GM19351 (cell line): Measurements from ENCODE around the gene FUBP3.

Experiments
- ATAC-seq: cut with Tn5 transposase; IDR thresholded peaks from one replicate; pipeline ENCODE4 v1.9.1; 2021; ENCODE audit warnings: mild to moderate bottlenecking, moderate library complexity; ENCODE audit not compliant: unreplicated experiment

Gene FUBP3

DNA sequence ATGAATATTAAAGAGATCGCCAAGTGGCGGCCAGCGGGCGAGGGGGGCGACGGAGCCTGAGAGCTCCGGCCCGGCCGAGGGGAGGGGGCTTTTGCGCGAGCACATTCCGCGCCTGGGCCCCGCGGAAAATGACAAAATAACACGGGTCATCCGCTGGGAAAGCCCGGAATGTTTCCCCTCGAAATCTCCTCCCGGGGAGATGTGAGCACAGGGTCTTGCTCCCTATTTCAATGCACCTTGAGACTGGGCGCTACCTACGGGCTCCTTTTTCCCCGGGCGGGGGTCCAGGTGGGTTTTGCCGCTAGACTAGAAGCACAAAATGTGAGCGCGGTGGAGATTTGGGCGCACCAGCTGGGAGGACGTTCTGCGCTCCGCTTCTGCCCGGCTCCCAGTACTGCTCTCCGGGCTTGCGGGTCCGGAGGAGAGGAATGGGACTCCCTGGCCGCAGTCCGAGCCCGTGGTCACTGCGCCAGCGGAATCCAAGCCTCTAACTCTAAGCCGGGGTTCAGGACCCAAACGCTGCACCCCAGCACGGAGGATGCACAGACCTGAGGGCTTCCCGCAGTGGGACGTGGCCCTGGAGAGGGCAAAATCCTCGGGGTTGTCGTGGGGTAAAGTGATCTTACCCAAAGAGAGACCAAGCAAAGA, 82.2 kb downstream of the FUBP3 start:
- no peak for ATAC-seq

DNA sequence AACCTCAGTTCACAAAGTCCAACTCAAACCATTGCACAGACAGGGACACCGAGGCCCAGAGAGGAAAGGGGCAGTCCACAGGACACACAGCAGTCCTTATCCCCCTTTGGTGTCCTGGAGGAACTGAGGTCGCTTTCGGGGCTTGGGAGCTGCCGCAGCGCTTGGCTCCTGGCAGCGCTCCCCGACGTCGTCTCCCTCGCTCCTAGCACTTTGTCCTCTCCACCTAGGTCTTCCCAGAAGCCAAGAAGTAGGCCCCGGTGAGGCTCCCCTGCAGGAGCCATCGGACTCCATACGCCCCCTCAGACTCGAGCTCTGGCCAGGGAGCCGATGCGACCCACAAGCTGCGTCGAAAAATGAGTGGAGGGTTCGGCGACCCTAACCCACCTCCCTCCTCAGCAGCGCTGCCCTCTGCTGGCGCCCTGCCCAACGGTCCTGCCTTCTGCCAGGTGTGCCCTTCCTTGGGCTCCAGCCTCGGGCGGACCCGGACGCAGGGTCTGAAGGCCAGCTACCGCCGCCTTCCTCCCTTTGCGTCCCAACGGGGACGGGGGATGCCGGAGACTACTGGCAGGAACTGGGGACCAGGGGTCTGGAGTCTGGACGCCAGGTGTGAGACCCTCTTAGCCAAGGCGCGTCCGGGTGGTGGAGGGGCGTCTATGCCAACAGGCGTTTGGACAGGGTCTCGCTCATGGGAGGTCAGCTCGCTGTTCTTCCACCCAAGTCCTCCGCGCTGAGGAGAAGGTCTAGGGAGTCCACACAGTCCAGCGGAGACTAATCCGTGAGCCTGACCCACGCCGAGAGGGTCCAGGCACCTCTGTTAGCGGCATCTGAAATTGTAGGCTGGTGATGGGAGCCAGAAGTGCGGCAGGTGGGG, 83.0 kb downstream of the FUBP3 start:
- ATAC-seq = no peak

DNA sequence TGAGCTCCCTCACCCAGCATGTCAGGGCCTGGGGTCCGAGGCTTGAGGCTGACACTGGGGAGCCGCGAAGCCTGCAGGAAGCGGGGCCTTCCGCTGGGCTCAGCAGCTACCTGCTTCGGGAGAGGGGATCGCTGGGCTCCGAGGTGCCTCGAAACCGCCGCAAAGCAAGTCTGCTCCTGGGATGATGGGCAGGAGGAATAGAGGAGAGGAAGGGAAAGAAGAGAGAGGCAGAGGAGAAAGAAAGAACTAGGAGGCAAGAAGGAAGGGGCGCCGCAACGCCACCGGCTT, 83.5 kb downstream of the FUBP3 start:
- no peak for ATAC-seq

DNA sequence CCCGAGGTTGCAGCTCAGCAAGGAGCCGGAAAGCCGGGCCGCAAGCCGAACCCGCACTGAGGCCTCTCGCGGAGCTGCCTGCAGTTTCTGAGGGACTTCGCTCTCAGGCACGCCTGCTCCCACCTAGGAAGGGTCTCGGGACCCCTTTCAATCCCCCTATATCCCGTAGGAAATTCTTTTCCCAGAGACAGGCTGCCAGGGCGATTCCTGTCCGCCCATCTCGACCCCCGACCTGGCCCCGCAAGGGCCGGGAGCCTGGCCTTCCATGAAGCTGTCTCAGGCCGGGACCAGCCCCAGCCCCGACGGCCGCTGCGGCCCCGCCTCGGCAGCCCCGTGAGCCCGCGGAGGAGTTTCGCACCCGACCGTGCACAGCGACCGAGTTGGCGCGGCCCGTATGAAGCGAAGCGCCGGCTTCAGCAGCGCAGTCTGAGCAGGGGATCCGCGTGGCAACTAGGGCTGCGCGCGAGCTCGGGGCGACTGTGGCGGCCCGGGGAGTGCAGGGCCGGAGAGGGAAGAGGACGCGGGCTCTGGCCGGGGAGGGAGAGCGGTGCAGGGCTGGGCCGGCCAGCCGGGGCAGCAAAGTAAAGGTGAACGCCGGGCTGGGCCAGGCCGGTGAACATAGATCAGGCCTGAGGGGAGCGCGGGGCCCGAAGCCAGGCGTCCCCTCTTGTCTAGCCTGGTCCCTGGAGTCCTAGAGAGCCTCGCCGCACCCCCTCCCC, 84.0 kb downstream of the FUBP3 start:
- ATAC-seq = no peak

DNA sequence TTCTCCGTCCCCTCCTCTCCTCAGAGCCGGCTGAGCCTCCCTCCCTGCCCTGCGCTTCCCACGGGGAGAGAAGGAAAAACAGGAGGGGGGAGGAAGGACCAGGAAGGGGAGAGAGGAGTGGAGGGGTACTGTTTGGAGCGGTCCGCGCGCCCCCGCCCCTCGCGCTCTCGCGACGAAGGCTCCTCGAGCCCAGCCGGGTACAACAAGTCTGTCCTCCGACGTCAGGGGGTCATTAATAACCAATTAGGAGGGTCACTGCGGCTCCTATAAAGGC, 84.5 kb downstream of the FUBP3 start:
- ATAC-seq = no peak

DNA sequence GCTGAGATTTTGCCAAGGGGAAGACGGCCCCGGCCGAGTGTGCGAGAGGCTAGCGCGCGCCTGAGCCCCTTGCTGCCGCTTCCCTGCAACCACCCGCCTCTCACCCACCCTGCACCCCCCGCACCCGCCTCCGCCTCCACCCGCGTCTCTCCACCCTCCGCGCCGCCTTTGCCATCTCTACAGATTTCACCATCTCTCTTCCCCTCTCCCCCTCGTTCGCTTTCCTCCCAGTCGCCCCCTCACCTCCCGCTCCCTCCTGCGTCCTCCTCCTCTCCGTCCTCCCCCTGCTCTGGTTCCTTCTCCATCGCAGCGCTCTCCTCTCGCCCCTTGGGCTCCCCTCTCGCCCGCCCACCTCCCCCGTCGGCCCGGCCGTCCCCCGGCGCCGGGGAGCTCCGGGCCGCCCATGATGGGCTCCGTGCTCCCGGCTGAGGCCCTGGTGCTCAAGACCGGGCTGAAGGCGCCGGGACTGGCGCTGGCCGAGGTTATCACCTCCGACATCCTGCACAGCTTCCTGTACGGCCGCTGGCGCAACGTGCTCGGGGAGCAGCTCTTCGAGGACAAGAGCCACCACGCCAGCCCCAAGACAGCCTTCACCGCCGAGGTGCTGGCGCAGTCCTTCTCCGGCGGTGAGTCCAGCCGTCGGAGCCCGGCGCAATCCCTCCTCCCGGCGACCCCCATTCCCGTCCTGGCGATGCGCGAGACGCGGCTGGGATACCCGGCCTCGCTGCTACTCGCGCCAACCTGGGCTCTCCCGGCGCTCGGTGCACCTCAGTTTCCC, 85.1 kb downstream of the FUBP3 start, which contains the start of gene PRDM12:
Gene PRDM12 (plus strand): TSS at position 344 of the 778 bp plus-strand sequence. CDS start 60 bp downstream, at position 404.
- ATAC-seq = no peak

DNA sequence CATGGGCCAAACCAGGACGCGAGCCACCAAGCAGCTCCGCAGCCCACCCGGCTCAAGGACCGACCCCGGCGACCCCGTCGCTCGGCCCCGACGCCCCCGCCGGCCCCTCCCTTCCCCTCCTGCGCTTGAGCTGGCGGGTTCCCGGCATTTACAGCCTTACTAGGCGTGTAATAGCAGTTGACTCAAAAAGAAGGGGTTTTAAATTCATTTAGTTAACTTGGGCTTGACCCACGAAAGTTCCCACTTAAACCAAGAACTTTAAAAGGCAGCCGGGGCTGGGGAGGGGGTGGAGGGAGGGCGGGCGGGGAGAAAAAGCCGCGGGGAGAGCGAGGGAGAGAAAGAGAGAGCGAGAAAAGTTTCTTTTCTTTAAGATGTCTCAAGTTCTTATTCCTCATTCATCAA, 85.7 kb downstream of the FUBP3 start:
- no peak for ATAC-seq

DNA sequence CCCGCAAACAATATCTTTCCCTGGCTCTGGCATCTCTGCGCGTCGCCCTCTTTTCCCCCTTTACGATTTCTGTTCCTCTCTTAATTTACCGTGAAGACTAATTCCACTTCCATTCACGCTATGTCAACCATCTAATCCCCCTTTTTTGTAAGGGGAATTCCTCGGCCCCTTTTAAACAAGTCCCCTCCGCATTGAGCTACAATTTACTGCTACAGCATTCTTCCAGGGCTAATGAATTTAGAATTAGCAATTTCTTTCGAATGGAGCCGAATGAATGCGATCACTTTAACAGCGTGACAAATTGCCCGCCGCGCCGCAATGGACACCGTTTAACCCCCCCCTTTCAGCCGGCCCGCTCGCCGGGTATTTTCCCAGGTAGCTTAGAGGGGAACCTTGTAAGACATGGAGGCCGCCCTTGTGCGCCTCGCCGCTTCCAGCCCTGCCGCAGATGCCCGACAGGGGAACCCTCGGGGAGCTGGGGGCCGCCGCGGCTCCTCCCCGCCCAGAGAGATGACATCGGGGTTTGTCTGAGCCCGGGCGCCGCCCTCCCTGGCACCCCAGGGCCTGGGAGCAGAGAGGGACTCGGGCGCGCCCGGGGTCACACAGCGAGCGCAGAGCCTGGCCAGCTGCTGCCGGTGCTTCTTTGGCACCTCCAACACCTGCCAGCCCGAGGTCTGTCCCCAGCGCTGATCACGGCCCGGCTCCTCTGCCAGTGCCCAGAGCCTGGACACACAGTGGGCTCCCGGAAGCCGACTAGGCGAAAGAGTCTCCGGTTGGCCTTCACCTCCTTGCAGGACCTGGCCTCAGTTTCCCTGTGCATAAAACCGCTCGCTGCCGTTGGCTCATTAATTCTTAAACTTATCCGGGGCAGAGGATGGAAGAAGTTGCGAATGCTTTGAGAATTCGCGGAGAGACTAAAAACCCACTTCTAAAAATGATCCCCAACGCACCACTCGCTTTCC, 86.3 kb downstream of the FUBP3 start:
- no peak for ATAC-seq

DNA sequence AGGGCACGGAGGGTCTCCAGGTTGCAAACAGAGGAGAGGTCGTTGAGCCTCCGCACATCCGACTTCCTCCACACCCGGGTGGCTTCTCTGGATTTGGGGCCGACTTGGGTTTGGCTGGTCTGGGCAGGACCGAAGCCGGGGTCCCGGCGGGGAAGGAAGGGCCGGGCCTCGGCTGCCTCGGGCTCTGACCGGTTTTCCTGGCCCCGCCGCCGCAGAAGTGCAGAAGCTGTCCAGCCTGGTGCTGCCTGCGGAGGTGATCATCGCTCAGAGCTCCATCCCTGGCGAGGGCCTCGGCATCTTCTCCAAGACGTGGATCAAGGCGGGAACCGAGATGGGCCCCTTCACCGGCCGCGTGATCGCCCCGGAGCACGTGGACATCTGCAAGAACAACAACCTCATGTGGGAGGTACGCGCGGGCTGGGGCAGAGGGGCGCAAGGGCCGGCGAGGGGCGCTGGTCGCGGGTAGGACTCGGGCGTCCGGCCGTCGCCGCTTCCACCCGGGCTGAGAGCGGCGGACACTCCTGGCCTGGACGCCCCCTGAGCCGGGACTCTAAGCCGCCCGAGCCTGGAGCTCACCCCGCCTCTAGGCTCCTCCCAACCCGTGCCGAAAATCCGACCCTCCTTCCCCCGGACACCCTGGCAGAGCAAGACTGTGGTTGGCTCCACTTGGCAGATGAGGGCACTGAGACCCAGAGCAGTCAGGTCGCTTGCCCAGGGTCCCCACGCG, 87.2 kb downstream of the FUBP3 start:
- no peak for ATAC-seq

DNA sequence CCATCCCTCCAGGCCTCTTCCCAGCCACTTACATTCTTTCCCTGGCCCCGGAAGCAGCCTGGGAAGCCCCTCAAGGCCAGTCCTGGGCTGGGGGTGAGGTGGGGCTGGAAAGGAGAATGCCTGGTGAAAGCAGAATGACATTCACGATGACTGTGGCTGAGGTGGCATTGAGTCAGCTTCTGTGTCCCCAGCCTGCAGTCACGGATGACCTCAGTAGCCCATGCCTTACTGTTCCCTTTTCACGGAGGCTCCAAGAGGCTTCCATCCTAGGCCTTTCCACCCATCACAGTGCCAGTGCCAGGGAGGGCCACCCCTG, 87.7 kb downstream of the FUBP3 start:
- no peak for ATAC-seq

DNA sequence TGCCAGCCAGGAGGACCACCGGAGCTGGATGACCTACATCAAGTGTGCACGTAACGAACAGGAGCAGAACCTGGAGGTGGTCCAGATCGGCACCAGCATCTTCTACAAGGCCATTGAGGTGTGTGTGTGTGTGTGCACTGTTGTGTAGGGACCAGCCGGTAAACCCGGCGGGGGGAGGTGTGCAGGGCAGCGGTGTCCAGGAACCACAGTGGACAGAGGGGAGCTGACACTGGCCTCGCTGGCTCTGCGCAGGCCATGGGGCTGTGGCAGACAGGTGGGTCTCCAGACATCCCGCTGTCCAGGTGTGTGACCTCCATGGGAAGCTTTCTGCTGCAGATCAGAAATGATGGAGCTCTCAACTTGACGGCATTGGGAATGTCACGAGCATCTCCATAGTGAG, 88.8 kb downstream of the FUBP3 start:
- no peak for ATAC-seq

DNA sequence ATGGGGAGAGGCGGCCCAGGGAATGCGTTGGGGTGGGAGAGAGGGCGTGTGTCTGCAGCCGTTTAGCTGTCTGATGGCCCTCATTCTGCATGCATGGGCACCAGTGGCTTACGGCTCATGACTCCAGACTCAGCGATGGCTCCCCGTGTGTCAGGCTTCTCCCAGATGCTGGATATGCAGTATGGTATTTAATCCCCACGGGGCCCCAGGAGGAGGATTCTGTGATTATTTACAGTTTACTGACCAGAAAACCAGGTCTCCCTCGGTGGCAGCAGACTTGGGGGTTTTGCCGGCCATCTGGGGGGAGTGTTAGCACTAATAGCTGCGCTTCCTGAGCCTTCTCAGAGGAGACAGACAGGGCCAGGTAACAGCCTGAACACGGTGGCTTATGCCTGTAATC, 89.3 kb downstream of the FUBP3 start:
- ATAC-seq = no peak

DNA sequence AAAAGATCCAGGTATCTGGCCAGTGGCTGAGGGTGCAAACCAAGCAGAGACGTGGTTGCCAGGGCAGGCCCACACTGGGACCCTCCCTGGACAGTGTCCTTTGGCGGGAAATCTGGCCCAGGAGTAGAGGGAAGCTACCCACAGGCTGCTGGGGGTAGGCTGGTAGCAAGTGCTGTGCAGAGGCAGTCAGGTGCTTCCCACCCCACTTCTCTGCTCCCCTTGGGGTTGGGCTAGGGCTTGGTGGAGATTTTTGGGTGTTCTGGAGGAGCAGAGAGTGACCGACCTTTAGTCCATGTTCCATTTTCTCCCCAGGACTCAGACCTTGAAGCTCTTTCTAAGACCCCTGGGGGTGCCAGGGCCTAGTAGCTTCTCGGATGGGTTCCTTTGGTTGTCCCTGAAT, 90.6 kb downstream of the FUBP3 start:
- ATAC-seq = no peak

DNA sequence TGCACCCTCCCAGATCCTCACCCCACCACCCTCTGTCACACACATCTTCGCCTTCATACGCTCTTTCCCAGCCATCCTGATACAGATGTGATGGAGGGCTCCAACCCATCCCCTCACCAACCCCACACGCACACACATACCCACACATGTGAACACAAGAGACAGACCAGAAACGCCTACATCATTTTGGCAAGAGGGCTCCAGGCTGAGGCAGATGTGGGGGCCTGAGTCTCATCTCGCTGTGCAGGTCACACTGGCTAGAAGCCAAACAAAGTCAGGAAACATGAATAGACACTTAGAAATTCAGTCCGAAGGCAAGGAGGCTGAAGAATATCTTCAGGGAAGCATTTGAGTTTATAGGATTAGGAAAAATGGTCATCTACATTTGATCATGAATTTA, 91.3 kb downstream of the FUBP3 start:
- ATAC-seq = no peak

DNA sequence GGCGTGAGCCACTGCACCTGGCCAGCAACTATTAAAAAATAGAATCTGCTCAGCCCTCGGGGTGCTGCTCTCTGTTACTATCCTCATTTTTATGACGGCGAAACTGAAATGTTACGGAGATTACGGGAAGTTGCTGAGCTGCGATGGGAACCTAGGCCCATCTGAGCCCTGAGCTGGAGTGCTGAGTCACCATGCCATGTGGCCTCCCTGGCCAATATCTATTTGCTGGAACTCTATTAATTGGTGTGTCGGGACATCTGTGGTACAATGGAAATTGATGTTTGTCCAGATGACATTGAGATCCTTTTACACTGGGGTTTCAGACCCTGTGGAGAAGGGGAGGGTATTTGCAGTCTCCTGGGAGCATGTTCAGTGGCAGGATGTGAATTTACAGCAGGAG, 93.1 kb downstream of the FUBP3 start:
- no peak for ATAC-seq

DNA sequence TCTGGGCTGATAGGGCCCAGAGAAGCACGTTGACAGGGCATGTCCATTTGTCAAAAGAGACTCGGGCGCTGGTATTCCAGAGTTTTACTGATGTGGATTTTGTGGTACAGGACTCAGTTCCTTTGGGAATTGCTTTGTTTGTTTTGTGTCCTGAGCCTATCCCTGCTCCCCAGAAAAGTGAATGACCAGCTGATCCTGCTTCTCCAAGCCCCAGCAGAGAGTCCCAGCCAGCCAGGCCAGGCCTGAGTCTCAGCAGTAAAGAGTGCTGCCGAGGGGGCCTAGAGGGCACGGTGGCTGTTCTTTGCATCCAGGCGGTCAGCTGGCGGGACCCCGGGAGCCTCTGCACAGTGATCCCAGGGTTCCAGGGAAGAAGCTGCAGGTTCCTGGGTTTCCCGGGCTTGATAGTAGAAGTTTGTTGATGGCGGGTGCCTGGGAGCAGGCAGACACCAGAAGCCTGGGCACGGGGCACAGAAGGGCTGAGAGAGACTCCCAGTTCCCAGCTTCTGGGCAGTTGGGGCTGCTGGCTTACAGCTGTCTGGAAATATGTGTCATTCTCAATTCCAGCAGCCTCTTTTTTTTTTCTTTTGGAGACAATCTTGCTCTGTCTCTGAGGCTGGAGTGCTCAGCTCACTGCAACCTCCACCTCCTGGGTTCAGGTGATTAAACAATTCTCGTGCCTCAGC, 93.7 kb downstream of the FUBP3 start:
- ATAC-seq = no peak

DNA sequence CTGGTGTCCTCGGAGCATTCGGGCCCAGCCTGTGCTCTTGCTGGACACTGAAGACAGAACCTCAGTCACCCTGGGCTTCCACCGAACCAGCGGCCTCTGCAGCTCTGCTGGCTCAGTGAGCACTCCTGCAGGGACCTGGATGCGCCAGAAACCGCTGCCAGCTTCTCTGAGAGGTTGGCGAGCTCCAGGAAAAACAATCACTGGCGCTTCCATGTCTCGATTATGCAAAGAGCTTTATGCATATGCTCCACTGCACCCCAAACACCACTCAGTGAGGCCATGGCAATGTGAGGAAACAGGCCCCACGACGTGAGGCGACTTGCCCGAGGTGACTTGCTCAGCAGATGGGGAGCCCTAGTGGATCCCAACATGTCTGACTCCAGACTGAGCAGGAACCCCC, 96.0 kb downstream of the FUBP3 start:
- no peak for ATAC-seq

DNA sequence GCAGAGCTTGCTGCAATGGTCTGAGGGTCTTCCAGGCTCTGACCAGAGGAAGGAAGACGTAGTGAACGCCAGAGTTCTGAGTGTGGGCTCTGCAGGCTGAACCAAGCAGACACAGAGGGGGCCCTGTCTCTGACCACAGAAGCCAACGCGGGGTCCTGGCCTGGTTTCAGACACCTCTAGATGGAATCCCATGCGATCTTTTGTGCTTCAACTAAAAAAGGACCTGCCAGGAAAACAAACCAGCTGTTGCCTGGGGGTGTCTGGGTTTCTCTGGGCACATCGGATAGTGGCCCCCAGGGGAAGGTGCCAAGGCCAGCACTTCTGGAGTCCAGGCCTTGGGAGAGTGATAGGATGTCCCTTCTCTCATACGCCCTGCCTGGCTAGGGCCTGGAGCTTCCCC, 97.9 kb downstream of the FUBP3 start:
- ATAC-seq = no peak
